ENCODE results near the gene RASIP1.

RASIP1 gene

DNA sequence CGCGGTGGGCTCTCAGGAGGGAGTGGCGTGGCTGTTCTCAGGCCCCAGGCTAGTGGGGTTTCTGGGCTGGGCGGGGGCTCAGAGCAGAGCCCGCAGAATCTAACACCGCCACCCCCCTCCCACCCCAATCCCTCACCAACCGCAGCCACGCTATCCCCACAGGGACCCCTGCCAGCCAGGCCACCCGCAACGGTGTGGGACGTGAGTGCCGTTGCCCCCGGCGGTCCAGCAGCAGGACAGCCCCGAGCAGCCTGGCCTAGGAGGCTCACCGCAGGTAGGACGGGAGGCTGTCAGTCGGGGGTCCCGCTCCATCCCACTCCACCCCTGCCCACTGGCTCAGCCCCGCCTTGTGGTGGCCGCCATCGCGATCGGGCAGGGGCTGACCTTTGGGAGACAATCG, 67.4 kb downstream of the RASIP1 start, which contains the start of gene NTN5:
Gene NTN5, minus strand, starts transcription at position 24 of the 400 bp plus-strand sequence. CDS start 2,031 bp downstream, outside the sequence.
- DNase-seq, result no peak

DNA sequence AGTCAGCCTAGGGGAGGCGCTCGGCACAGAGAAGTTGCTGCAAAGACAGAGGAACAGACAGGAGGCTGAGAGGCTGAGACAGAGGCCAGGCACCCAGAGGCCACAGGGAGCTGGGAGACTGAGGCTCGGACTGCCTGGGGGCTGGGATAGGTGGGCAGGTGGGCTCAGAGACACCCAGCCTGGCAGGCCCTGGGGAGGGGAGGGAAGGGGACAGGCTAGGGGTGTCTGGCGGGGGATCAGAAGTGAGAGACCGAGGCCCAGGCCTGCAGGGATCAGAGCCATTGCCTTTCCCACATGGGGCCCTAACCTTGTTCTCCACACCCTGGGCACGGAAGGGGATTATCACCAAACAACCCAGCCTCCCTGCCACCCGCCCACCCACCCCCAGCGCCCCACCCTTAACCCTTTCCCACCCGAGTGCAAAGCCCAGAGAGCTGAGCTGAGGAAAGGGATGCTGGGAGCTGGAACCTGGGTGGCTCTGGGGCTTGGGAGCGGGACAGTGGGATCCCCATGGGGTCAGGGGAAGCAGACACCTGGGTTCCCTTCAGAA, 68.9 kb downstream of the RASIP1 start:
- DNase-seq, result no peak

DNA sequence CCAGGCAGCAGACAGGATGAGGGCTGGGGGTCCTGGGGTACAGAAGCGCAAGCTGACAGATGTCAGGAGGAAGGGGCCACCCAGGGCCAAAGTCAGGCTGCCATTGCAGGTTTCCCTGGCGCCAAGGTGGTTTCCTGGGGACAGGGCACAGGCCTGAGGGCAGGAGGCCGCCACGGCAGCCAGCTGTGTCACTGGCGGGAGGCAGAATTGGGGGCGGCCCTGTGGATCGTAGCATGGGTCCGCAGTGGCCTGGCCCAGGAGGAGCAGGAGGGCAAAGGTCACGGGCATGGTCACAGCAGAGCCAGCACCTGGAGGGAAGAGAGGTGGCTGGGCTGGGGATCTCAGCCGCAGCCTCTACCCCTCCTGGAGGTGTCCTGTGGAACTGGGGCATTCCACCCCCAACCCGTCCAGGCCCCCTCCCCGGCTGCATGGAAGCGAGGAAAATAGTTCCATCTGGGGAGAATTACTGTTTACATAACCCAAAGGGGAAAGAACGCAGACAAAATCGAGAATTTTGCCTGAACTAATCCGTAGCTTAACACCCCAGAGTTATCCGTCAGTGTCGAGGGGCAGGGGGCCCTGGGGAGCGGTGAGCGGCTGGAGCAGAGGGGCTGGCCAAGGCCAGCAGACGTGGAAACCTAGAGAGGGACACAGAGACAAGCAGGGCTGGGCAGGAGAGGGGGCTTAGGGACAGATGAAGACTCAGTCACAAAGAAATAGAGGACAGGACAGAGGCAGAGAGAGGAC, 69.5 kb downstream of the RASIP1 start:
- DNase-seq, result no peak
